HG02588 (cell line): ENCODE results near the gene GBE1.

ENCODE experiments used
- ATAC-seq: cut with Tn5 transposase; IDR thresholded peaks from one replicate; pipeline ENCODE4 v1.9.1; 2021; ENCODE audit warnings: mild to moderate bottlenecking, moderate library complexity; ENCODE audit not compliant: unreplicated experiment

The GBE1 gene

GRCh38 chr3:81632659-81633058 lies 128.8 kb downstream of the GBE1 start:
- ATAC-seq, result no peak

GRCh38 chr3:81624756-81625155 lies 136.7 kb downstream of the GBE1 start:
- ATAC-seq, result no peak

- ATAC-seq, result no peak
Measured at GRCh38 chr3:81622395-81622794, 139.1 kb downstream of the GBE1 start.

- ATAC-seq, result no peak
Measured at GRCh38 chr3:81621277-81621676, 140.2 kb downstream of the GBE1 start.

- no peak for ATAC-seq
Measured at GRCh38 chr3:81620849-81621248, 140.6 kb downstream of the GBE1 start.

GRCh38 chr3:81612768-81613167 lies 148.7 kb downstream of the GBE1 start:
- ATAC-seq, result no peak

GRCh38 chr3:81602781-81603180 lies 158.7 kb downstream of the GBE1 start:
- no peak for ATAC-seq

- ATAC-seq, result no peak
Measured at GRCh38 chr3:81601707-81602305, 159.6 kb downstream of the GBE1 start.

- ATAC-seq, result no peak
Measured at GRCh38 chr3:81592101-81592500, 169.3 kb downstream of the GBE1 start.

- ATAC-seq, result no peak
Measured at GRCh38 chr3:81585937-81586336, 175.5 kb downstream of the GBE1 start.

- no peak for ATAC-seq
Measured at GRCh38 chr3:81585056-81585455, 176.4 kb downstream of the GBE1 start.

GRCh38 chr3:81581966-81582599 lies 179.4 kb downstream of the GBE1 start:
- peak; percentile 66 for ATAC-seq

- ATAC-seq, result no peak
Measured at GRCh38 chr3:81580355-81580754, 181.1 kb downstream of the GBE1 start.

GRCh38 chr3:81579744-81580143 lies 181.7 kb downstream of the GBE1 start:
- no peak for ATAC-seq

- no peak for ATAC-seq
Measured at GRCh38 chr3:81572201-81572756, 189.2 kb downstream of the GBE1 start.

GRCh38 chr3:81568378-81568777 lies 193.1 kb downstream of the GBE1 start:
- ATAC-seq, result no peak

- ATAC-seq, result no peak
Measured at GRCh38 chr3:81565041-81565440, 196.4 kb downstream of the GBE1 start.

- ATAC-seq, result no peak
Measured at GRCh38 chr3:81558106-81558505, 203.3 kb downstream of the GBE1 start.

GRCh38 chr3:81554801-81555200 lies 206.6 kb downstream of the GBE1 start:
- no peak for ATAC-seq

GRCh38 chr3:81554388-81554787 lies 207.1 kb downstream of the GBE1 start:
- peak; percentile 53 for ATAC-seq

- ATAC-seq, result no peak
Measured at GRCh38 chr3:81550415-81550814, 211.0 kb downstream of the GBE1 start.

GRCh38 chr3:81549831-81550230 lies 211.6 kb downstream of the GBE1 start:
- ATAC-seq, result no peak

- no peak for ATAC-seq
Measured at GRCh38 chr3:81549388-81549787, 212.1 kb downstream of the GBE1 start.
